CD4-positive, alpha-beta T cell (primary cell): ENCODE results near the gene RPP25L. TPM values are rescaled to one million over a fixed set of nuclear protein-coding genes. Genes with fewer than 3 reads are reported as not detected.
A peak's percentile ranks its signal among the peaks of the same experiment; 100 is the strongest.

Source experiments
- ATAC-seq: fragments of 200-7000 bp; cut with Tn5 transposase; one replicate; pipeline ENCODE4 v1.10.0; 2022; ENCODE audit warnings: mild to moderate bottlenecking; ENCODE audit not compliant: poor library complexity
- CTCF ChIA-PET: fragments of 350-600 bp; sonication (Branson Sonifier 250); formaldehyde crosslinking; loops from one replicate; lab custom pipeline; 2021; ENCODE audit warnings: antibody characterized with exemption, inconsistent platforms; lab: Charles Lee
- POLR2A ChIA-PET: fragments of 350-600 bp; sonication (Branson Sonifier 250); formaldehyde crosslinking; loops from one replicate; lab custom pipeline; 2021; ENCODE audit warnings: antibody characterized with exemption, inconsistent platforms; lab: Charles Lee
- DNase-seq, 14 experiments: peaks; one replicate each; pipeline ENCODE4 v3.0.0-alpha.2; 2013 to 2020; ENCODE audit warnings: mixed read lengths in 2 of 14
- H3K27ac ChIP-seq, 2 donors: one replicate each; pipeline versions ENCODE4 v1.5.1 to v1.7.0; 2013; ENCODE audit warnings: low read length in 2 of 2, low read depth in 1 of 2, mild to moderate bottlenecking in 1 of 2
- H3K27me3 ChIP-seq, 2 experiments: 1 replicate in 1 of 2; 2 replicates in 1 of 2; pipeline versions ENCODE4 v1.6.1 to v1.7.0; 2013; ENCODE audit warnings: low read length in 2 of 2, control low read depth in 1 of 2, mild to moderate bottlenecking in 1 of 2, moderate library complexity in 1 of 2; ENCODE audit not compliant: insufficient read depth in 2 of 2, control insufficient read depth in 1 of 2
- H3K36me3 ChIP-seq: one replicate; pipeline ENCODE4 v1.6.1; 2013; ENCODE audit warnings: low read length, control low read depth; ENCODE audit not compliant: insufficient read depth
- H3K4me1 ChIP-seq: one replicate; pipeline ENCODE4 v1.6.1; 2013; ENCODE audit warnings: low read length, control low read depth; ENCODE audit not compliant: insufficient read depth
- H3K4me3 ChIP-seq: one replicate; pipeline ENCODE4 v1.5.1; 2013; ENCODE audit warnings: mild to moderate bottlenecking, low read length, moderate library complexity
- H3K9me3 ChIP-seq, 2 experiments: 1 replicate in 1 of 2; 2 replicates in 1 of 2; pipeline versions ENCODE4 v1.6.1 to v1.7.0; 2013; ENCODE audit warnings: low read length in 2 of 2, mild to moderate bottlenecking in 2 of 2, control low read depth in 1 of 2, moderate library complexity in 1 of 2; ENCODE audit not compliant: control insufficient read depth in 1 of 2, insufficient read depth in 1 of 2
- H3K27ac Mint-ChIP-seq: one replicate; pipeline ENCODE4 v1.8.0; 2020; ENCODE audit warnings: mixed read lengths
- H3K27me3 Mint-ChIP-seq: one replicate; pipeline ENCODE4 v1.8.0; 2021; ENCODE audit warnings: mixed read lengths
- H3K36me3 Mint-ChIP-seq: one replicate; pipeline ENCODE4 v1.8.0; 2021; ENCODE audit warnings: low read depth, mixed read lengths
- H3K4me1 Mint-ChIP-seq: one replicate; pipeline ENCODE4 v1.8.0; 2021; ENCODE audit warnings: low read depth, mixed read lengths
- H3K4me3 Mint-ChIP-seq: one replicate; pipeline ENCODE4 v1.8.0; 2020; ENCODE audit warnings: mild to moderate bottlenecking, mixed read lengths
- H3K9me3 Mint-ChIP-seq: one replicate; pipeline ENCODE4 v1.8.0; 2020; ENCODE audit warnings: mixed read lengths
- intact Hi-C, 2 experiments: fragments of 100-400 bp; cut with DNase I in 1 of 2; cut with micrococcal nuclease in 1 of 2; formaldehyde crosslinking; loops; one replicate each; pipeline versions ENCODE4 v1.15.1 to v1.9.0; 2023 to 2025; cut with DNase I, micrococcal nuclease
- total RNA-seq, 174 experiments: library from RNA in 2 of 174; stranded (reverse) in 2 of 174; gene quantifications; one replicate each; pipeline ENCODE4 v1.2.3 and lab custom pipeline; 2021 to 2026
- TF ChIP-seq, protein P1 (sequence below): fragments of 200-600 bp; IDR thresholded peaks from one replicate; pipeline ENCODE4 v1.8.0; 2022; ENCODE audit warnings: antibody characterized with exemption, mild to moderate bottlenecking

Gene RPP25L
- total RNA-seq, 2 experiments from 2014 or later, result 4.6 to 5.7 TPM

DNA sequence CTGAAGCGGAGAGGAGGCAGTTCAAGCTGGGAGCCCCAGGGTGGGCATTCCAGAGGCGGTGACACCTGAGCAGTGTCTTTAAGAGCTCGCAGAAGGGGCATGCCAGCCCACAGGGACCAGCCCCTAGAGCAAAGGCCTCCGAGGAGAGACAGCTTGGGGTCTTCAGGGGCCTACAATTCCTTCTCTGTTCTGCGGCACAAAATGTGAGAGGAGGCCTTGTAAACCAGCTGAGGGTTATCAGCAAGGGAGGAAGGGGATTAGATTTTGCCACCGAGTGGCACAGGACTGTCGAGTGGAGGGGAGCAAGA lies 26.2 kb upstream of the RPP25L start:
- Histone ChIP-seq H3K27ac (peak overlapping the region; percentile 72 to 84), H3K36me3 (peaks cover 14% of the 10 kb centered on the region), H3K4me3 (peak overlapping the region; percentile 86), H3K9me3 (no peaks in the 10 kb centered on the region), H3K4me1 (peaks cover 41% of the 10 kb centered on the region), H3K27me3 (no peaks in the 10 kb centered on the region)
- no peak for ATAC-seq
- CTCF ChIA-PET, result interaction anchor here (0.6 to 3.9 kb wide), 5 partner anchors 9 to 64 kb away, joined by 3 to 29 read pairs (median 15); partner anchors contain the start of gene GALT
- DNase-seq, result no peak
- TF ChIP-seq, protein P1, sequence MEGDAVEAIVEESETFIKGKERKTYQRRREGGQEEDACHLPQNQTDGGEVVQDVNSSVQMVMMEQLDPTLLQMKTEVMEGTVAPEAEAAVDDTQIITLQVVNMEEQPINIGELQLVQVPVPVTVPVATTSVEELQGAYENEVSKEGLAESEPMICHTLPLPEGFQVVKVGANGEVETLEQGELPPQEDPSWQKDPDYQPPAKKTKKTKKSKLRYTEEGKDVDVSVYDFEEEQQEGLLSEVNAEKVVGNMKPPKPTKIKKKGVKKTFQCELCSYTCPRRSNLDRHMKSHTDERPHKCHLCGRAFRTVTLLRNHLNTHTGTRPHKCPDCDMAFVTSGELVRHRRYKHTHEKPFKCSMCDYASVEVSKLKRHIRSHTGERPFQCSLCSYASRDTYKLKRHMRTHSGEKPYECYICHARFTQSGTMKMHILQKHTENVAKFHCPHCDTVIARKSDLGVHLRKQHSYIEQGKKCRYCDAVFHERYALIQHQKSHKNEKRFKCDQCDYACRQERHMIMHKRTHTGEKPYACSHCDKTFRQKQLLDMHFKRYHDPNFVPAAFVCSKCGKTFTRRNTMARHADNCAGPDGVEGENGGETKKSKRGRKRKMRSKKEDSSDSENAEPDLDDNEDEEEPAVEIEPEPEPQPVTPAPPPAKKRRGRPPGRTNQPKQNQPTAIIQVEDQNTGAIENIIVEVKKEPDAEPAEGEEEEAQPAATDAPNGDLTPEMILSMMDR, result no peak
- peaks cover 14% of the 10 kb centered on the region for H3K36me3 Mint-ChIP-seq
- H3K4me1 Mint-ChIP-seq, result peaks cover 42% of the 10 kb centered on the region
- H3K27me3 Mint-ChIP-seq, result no peaks in the 10 kb centered on the region
- intact Hi-C loops, result loop anchor here (2.0 to 10.0 kb wide), 4 partner anchors 25 to 583 kb away; partner anchors contain the start of genes CCL27 (in 1 of the 2), FANCG (in 1 of the 2) and VCP (in 1 of the 2)
- POLR2A ChIA-PET, result interaction anchor here (0.6 to 5.0 kb wide), 19 partner anchors 9 to 1348 kb away, joined by 3 to 84 read pairs (median 5); partner anchors contain the start of genes ARID3C, CCL27, DCTN3 and DNAI1
- peak overlapping the region; percentile 89 for H3K27ac Mint-ChIP-seq
- H3K9me3 Mint-ChIP-seq, result no peaks in the 10 kb centered on the region
- H3K4me3 Mint-ChIP-seq, result peak overlapping the region; percentile 89

DNA sequence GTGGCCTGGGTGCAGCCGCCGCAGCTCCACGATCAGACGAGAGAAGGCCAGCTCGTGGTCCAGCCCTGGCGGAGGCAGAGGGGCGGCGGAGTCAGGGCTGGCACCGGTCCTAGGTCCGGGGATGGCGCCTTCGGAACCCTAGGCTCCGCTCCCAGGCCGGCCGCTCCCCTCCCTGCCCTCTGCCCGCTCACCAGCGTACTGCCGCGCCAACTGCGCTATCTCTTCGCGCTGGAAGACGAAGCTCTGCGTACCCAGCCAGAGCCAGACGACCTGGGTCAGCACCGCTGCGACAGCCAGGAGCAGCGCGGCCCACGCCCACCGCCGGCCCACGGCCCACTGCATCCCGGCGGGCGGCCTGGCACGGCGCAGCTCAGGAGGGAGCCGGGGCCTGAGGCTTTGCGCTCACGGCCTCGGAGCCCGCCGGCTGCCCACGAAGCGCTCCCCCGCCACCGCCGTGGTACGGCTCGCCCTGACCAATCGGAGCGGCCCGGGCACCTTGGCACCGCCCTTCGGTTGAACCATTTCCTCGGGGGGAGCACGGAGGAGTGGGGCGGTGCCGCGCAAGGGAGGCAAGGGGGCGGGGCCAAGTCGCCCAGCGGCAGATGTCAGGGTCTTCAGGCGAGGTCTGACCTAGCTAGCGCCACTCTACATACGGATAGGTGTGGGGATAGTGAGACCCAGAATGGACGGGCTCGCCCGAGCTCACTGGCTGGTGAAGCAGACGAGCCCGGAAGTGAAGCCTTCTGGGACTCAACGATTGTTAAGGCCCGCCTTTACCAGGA lies 25.6 kb upstream of the RPP25L start, which contains the start of gene SIGMAR1:
SIGMAR1 (minus strand) TSS at position 432 of the 782 bp plus-strand sequence; CDS start at position 342, 90 bp downstream.
- DNase-seq (peak; percentile 85 to 95 (median 92)), ATAC-seq (peak; percentile 92)
- H3K27ac Mint-ChIP-seq, result peak within 1 kb of the TSS; percentile 89
- Histone ChIP-seq H3K4me3 (peak within 1 kb of the TSS; percentile 86), H3K27me3 (no peaks in the 10 kb centered on the region), H3K36me3 (peaks cover 14% of the 10 kb centered on the region), H3K27ac (peak within 1 kb of the TSS; percentile 72 to 84), H3K9me3 (no peaks in the 10 kb centered on the region), H3K4me1 (peaks cover 41% of the 10 kb centered on the region)
- ChIA-PET CTCF (interaction anchor here (0.6 to 3.9 kb wide), 6 partner anchors 9 to 262 kb away, joined by 3 to 29 read pairs (median 10); partner anchors contain the start of gene GALT), POLR2A (interaction anchor here (0.6 to 5.0 kb wide), 24 partner anchors 9 to 1347 kb away, joined by 3 to 84 read pairs (median 4); partner anchors contain the start of genes ARID3C, CCL27, DCTN3 and DNAI1)
- H3K27me3 Mint-ChIP-seq, result no peaks in the 10 kb centered on the region
- H3K4me3 Mint-ChIP-seq, result peak within 1 kb of the TSS; percentile 89
- TF ChIP-seq, protein P1, result no peak
- peaks cover 14% of the 10 kb centered on the region for H3K36me3 Mint-ChIP-seq
- peaks cover 45% of the 10 kb centered on the region for H3K4me1 Mint-ChIP-seq
- intact Hi-C loops, result loop anchor here (2.0 to 10.0 kb wide), 4 partner anchors 25 to 583 kb away; partner anchors contain the start of genes CCL27 (in 1 of the 2), FANCG (in 1 of the 2) and VCP (in 1 of the 2)
- H3K9me3 Mint-ChIP-seq, result no peaks in the 10 kb centered on the region

- H3K9me3 ChIP-seq, result no peaks in the 10 kb centered on the region
- ChIA-PET CTCF (interaction anchor here (0.8 to 3.9 kb wide), 6 partner anchors 10 to 261 kb away, joined by 3 to 29 read pairs (median 10); partner anchors contain the start of gene GALT), POLR2A (interaction anchor here (0.7 to 5.0 kb wide), 18 partner anchors 8 to 260 kb away, joined by 3 to 84 read pairs (median 6); partner anchors contain the start of genes ARID3C, CCL27, DCTN3 and DNAI1)
- intact Hi-C loops, result loop anchor here (5.0 to 10.0 kb wide), 3 partner anchors 135 to 582 kb away; partner anchors contain the start of genes FANCG (in 1 of the 2) and VCP (in 1 of the 2)
- H3K36me3 Mint-ChIP-seq, result peaks cover 14% of the 10 kb centered on the region
- TF ChIP-seq, protein P1, result no peak
- peaks cover 46% of the 10 kb centered on the region for H3K4me1 Mint-ChIP-seq
- H3K27me3 ChIP-seq, result no peaks in the 10 kb centered on the region
- H3K36me3 ChIP-seq, result peaks cover 14% of the 10 kb centered on the region
- peaks cover 41% of the 10 kb centered on the region for H3K4me1 ChIP-seq
- ATAC-seq (no peak), DNase-seq (no peak)
- H3K27ac ChIP-seq, result peak overlapping the region; percentile 55 to 72
- peak overlapping the region; percentile 89 for H3K4me3 Mint-ChIP-seq
- H3K4me3 ChIP-seq, result peak overlapping the region; percentile 86
- no peaks in the 10 kb centered on the region for H3K9me3 Mint-ChIP-seq
- H3K27me3 Mint-ChIP-seq, result no peaks in the 10 kb centered on the region
- peak overlapping the region; percentile 89 for H3K27ac Mint-ChIP-seq
Observed at GRCh38 chr9:34636791-34637355, 25.0 kb upstream of the RPP25L start.
